Measurements from ENCODE around the gene BIN2.

DNA sequence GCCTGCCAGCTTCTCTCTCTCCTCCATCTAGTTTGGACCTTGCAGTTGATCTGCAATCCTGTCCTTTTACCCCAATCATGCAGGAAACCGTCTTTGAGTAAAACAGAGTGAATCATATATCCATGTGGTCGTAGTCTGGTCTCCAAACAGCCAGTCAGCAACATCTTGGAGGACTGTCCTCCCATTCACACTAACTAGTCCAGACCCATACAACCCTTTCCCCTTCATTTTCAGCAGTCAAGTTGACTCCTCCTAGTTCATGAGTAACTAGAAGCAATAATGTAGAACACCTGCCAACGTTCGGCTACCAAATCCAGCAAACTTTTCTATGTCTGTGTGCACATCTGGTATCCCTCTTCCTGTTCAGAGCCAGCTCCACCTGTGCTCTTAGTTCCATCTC is 10.8 kb upstream of the BIN2 start:
- TF ChIP-seq EZH2 (IDR thresholded peaks at IDR 0.05; ENCODE audit: insufficient read depth, poor library complexity, severe bottlenecking) (no peak), EZH2phosphoT487 (IDR thresholded peaks at IDR 0.05; ENCODE audit: insufficient read depth, low read depth) (no peak)
